Measurements from ENCODE around the gene RAD51B. TPM values are rescaled to one million over a fixed set of nuclear protein-coding genes. Genes with fewer than 3 reads are reported as not detected.
A peak's percentile ranks its signal among the peaks of the same experiment; 100 is the strongest.

The RAD51B gene
- total RNA-seq, 4 donors from 2014 or later, result 5.0 to 31.8 (median 20.6) TPM

DNA sequence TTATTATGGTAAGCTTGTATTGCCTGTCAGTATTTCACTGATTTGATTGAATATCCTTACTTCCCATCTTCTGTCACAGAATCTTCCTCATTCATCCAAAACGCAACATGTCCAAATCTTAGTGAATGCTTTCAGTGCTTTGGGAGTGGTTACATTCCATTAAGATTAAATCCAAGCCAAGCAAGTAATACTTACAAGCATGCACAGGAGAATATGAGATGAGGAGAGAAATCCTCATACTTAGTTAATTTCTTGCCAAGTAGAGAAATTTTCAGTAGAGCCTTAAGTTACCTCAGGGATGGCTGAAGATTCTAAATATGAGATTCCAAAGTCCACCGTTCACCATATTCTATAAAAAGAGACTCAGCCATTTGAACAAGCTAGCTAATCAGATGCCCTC, 316.0 kb downstream of the RAD51B start:
- intact Hi-C loops (cut with DNase I; ENCODE audit: low total_unique reads) (no loop called here), in situ Hi-C loops (cut with MboI; ENCODE audit: low pct_ligation_motif_present in 1 of 4, low pct_unique_long_range_greater_than_20kb in 1 of 4, low sequenced_read_pairs in 3 of 4) (loop anchor here in 1 of 4 donors (25.0 kb wide), 1 partner anchor 173 kb away; no protein-coding TSS in a partner anchor)
- H3K4me1 ChIP-seq, result peaks cover 23 to 32% (median 27%) of the 10 kb centered on the region in 4 donors
- no peaks in the 10 kb centered on the region for H3K9me3 ChIP-seq
- peak overlapping the region in 1 of 4 donors; percentile 1 for H3K27ac ChIP-seq
- no peak overlapping the region for H3K4me3 ChIP-seq
- no peaks in the 10 kb centered on the region for H3K27me3 ChIP-seq
- DNase-seq, result no peak
- no peaks in the 10 kb centered on the region for H3K36me3 ChIP-seq
- no peak for TF ChIP-seq EP300 (IDR thresholded peaks at IDR 0.05; ENCODE audit: low read depth)
- TF ChIP-seq POLR2A (IDR thresholded peaks at IDR 0.05), result no peak
- no peak for TF ChIP-seq POLR2AphosphoS5 (IDR thresholded peaks at IDR 0.05)
- TF ChIP-seq, protein P1, sequence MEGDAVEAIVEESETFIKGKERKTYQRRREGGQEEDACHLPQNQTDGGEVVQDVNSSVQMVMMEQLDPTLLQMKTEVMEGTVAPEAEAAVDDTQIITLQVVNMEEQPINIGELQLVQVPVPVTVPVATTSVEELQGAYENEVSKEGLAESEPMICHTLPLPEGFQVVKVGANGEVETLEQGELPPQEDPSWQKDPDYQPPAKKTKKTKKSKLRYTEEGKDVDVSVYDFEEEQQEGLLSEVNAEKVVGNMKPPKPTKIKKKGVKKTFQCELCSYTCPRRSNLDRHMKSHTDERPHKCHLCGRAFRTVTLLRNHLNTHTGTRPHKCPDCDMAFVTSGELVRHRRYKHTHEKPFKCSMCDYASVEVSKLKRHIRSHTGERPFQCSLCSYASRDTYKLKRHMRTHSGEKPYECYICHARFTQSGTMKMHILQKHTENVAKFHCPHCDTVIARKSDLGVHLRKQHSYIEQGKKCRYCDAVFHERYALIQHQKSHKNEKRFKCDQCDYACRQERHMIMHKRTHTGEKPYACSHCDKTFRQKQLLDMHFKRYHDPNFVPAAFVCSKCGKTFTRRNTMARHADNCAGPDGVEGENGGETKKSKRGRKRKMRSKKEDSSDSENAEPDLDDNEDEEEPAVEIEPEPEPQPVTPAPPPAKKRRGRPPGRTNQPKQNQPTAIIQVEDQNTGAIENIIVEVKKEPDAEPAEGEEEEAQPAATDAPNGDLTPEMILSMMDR (IDR thresholded peaks at IDR 0.05), result no peak
- WGBS, 2 donors (ENCODE audit: low coverage in 1 of 2), result 83 to 86% methylated on average over 2 of the region's 2 CpGs

DNA sequence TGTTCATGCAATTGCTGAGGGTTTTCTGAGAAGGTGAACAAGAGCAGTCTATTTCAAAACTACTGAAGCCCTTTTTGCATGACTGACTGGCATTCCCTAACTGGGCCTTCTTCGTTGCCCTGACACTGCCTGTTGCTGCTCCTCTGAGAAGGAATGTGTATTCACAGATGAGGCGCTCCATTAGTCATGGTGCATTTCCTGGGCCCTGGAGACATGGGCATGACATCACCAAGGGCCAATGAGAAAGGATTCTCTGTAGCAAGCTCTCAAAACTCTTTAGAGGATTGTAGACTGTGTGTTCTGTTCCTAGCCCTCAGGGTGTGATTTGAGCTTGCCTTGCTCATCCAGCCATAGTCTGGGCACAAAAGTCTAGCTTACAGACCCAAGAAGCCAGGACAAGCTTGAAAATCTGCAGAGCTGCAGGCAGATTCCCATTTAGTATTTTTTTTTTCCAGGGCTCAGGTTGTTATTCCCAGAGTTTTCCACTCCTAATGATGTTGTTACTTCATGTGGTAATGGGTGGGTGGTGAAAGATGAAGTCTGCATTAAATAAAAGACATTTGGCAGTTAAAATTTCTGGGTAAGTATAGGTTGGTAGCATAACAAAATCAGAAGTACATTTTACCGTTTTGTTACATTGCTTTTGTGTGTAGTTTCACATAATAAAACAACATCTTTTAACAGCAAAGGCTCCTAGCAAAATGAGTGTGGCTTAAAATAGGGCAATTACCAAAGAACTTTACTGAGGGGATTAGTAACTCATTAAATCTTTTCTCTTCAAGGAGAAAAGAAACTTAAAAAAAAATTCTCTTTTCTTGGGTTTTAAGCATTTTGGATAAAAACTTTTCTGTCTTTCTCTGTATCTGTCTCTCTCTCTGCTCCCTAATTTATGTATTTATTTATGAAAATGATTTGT, 318.4 kb downstream of the RAD51B start:
- H3K27ac ChIP-seq, result peak overlapping the region; percentile 83 to 89 (median 88)
- DNase-seq, result peak; percentile 36

DNA sequence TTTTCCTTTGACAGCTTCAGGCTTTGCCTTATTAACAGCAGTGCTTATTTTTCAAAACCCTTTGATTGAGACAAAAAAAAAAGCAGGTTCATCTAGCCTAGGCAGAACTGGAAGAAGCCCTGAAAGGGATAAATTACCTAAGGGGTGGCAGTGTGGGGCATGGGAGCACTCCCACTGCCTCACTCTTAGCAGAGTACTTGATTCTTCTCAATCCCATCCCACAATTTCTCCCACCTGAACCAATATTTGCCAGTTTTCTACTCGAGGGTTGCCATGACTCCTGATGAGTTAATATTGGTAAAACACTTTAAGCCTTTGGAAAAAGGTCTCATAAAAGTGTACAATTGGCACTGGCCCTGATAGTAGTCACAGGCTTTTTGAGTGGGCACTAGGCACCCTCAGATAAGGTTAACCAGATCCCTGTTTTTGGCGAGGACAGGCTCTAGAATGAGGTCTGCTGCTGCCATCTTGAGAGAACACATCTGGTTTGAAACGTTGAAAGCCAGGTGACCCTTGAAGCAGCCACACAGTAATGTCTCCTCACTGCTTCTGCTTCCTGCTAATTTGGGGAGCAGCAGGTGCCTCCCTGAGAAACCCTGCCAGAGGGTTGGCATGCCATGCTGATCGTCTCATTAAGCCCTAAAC, 320.0 kb downstream of the RAD51B start:
- Histone ChIP-seq H3K9me3 (no peaks in the 10 kb centered on the region), H3K27me3 (no peaks in the 10 kb centered on the region), H3K4me1 (peaks cover 43 to 67% (median 52%) of the 10 kb centered on the region in 4 donors), H3K27ac (peak overlapping the region; percentile 83 to 89 (median 88)), H3K36me3 (no peaks in the 10 kb centered on the region), H3K4me3 (no peak overlapping the region)
- intact Hi-C loops (cut with DNase I; ENCODE audit: low total_unique reads) (loop anchor here (10.0 kb wide), 3 partner anchors 105 to 385 kb away; no protein-coding TSS in a partner anchor), in situ Hi-C loops (cut with MboI; ENCODE audit: low pct_ligation_motif_present in 1 of 4, low pct_unique_long_range_greater_than_20kb in 1 of 4, low sequenced_read_pairs in 3 of 4) (loop anchor here in 1 of 4 donors (10.0 to 25.0 kb wide), 2 partner anchors 105 to 177 kb away; no protein-coding TSS in a partner anchor)
- TF ChIP-seq POLR2AphosphoS5 (IDR thresholded peaks at IDR 0.05), result no peak
- TF ChIP-seq POLR2A (IDR thresholded peaks at IDR 0.05), result no peak
- peak; percentile 34 for TF ChIP-seq EP300 (IDR thresholded peaks at IDR 0.05; ENCODE audit: low read depth)
- no peak for DNase-seq
- 37 to 65% methylated on average over 2 to 4 of the region's 4 CpGs for WGBS, 2 donors (ENCODE audit: low coverage in 1 of 2)

More for the DNA sequence above, 318.4 kb downstream of the RAD51B start:
- no peaks in the 10 kb centered on the region for H3K27me3 ChIP-seq
- WGBS, 2 donors (ENCODE audit: low coverage in 1 of 2), result 28 to 59% methylated on average over 2 to 3 of the region's 3 CpGs
- in situ Hi-C loops (cut with MboI; ENCODE audit: low pct_ligation_motif_present in 1 of 4, low pct_unique_long_range_greater_than_20kb in 1 of 4, low sequenced_read_pairs in 3 of 4) (loop anchor here in 1 of 4 donors (25.0 kb wide), 1 partner anchor 176 kb away; no protein-coding TSS in a partner anchor), intact Hi-C loops (cut with DNase I; ENCODE audit: low total_unique reads) (no loop called here)
- no peak overlapping the region for H3K4me3 ChIP-seq
- TF ChIP-seq POLR2A (IDR thresholded peaks at IDR 0.05), result no peak
- peak in 1 of 3 donors; percentile 14 for TF ChIP-seq POLR2AphosphoS5 (IDR thresholded peaks at IDR 0.05)
- peaks cover 27 to 51% (median 36%) of the 10 kb centered on the region in 4 donors for H3K4me1 ChIP-seq
- H3K9me3 ChIP-seq, result no peaks in the 10 kb centered on the region
- no peaks in the 10 kb centered on the region for H3K36me3 ChIP-seq

DNA sequence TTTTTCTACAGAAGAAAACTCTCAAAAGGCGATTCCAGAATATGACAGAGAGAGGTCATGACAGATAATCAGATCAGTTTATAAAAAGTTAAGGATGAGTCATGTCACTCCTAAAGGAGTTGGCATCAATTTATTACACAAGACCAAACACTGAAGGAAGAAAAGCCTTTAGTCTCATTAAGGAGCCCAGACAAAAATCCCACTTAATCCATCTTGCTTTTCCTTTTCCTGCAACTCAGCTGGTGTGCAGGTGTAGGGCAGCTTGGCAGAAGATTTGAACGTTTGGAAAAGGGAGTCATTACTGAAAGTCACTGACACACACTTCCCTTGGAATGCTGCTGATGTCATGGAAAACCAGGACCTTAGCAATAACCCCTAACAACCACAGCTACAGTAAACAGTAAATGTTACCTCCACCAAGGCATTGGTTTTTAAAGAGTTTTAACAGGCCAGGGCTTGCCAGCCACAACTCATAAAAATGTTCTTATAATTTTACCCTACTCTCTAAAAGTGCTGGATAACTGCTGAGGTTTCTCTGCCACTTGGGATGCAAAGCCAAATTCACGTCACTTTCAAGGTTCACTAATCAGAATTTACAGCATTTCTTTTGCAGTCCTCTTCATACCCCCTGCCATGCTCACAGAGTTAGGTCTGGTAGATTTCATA, 320.6 kb downstream of the RAD51B start:
- H3K27ac ChIP-seq, result peak overlapping the region; percentile 83 to 89 (median 88)
- in situ Hi-C loops (cut with MboI; ENCODE audit: low pct_ligation_motif_present in 1 of 4, low pct_unique_long_range_greater_than_20kb in 1 of 4, low sequenced_read_pairs in 3 of 4), result loop anchor here in 1 of 4 donors (10.0 to 25.0 kb wide), 2 partner anchors 105 to 178 kb away; no protein-coding TSS in a partner anchor
- intact Hi-C loops (cut with DNase I; ENCODE audit: low total_unique reads), result loop anchor here (10.0 kb wide), 3 partner anchors 105 to 385 kb away; no protein-coding TSS in a partner anchor
- 20 to 37% methylated on average over 2 to 3 of the region's 3 CpGs for WGBS, 2 donors (ENCODE audit: low coverage in 1 of 2)
- TF ChIP-seq POLR2A (IDR thresholded peaks at IDR 0.05) (no peak), EP300 (IDR thresholded peaks at IDR 0.05; ENCODE audit: low read depth) (peak; percentile 99), POLR2AphosphoS5 (IDR thresholded peaks at IDR 0.05) (peak; percentile 83 to 86 (median 85))
- TF ChIP-seq, protein P1 (IDR thresholded peaks at IDR 0.05), result peak in 1 of 5 experiments; percentile 19
- DNase-seq, result peak; percentile 59
- H3K9me3 ChIP-seq, result no peaks in the 10 kb centered on the region
- no peak overlapping the region for H3K4me3 ChIP-seq
- no peaks in the 10 kb centered on the region for H3K27me3 ChIP-seq
- H3K36me3 ChIP-seq, result no peaks in the 10 kb centered on the region
- peaks cover 49 to 74% (median 59%) of the 10 kb centered on the region in 4 donors for H3K4me1 ChIP-seq
